ENCODE measurements around the gene GNAI3.
A peak's percentile ranks its signal among the peaks of the same experiment; 100 is the strongest.

GNAI3 gene

DNA sequence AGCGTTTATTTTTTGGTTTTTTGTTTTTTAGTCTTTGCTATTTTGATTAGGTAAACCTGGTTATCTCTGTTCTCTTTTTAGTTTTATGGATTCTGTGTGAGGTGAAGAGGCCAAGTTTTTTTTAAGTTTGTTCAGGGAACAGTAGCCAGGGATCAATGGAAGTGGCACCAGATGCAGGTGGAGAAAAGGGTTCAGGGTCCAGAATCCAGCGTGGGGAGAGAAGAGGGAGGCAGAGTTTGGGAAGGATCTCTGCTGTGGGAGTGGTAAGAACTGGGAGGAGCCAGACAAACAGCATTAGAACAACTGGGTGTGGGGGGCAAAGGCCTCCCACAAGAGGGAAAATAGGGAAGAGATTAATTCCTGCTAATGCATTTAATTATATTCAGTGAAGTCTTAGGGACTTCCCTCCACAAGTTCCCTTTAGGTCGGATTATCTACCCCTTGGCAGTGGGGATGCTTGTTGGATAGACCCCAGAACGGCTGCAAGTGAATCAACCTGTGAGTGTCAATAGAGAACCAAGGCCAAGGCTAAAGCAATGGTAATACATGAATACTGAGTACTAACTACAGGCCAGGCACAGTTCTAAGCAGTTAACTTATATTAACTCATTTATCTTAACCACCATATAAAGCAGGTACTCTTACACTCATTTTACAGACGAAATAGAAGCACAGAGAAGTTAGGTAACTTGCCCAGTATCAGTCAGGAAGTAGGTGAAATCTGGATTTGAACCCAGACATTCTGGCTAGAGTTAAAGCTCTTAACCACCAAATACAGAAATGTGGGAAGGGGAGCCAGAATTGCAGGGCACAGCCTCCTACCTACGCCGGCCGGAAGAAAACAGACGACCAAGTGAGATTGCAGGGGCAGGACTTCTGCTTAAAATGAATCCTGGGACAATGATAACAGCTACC is 70.5 kb downstream of the GNAI3 start:
- POLR2A ChIA-PET (ENCODE audit: low non-redundant PET): no interaction called here
- DNase-seq (ENCODE audit: low spot score): no peak
- TF ChIP-seq, protein P1, sequence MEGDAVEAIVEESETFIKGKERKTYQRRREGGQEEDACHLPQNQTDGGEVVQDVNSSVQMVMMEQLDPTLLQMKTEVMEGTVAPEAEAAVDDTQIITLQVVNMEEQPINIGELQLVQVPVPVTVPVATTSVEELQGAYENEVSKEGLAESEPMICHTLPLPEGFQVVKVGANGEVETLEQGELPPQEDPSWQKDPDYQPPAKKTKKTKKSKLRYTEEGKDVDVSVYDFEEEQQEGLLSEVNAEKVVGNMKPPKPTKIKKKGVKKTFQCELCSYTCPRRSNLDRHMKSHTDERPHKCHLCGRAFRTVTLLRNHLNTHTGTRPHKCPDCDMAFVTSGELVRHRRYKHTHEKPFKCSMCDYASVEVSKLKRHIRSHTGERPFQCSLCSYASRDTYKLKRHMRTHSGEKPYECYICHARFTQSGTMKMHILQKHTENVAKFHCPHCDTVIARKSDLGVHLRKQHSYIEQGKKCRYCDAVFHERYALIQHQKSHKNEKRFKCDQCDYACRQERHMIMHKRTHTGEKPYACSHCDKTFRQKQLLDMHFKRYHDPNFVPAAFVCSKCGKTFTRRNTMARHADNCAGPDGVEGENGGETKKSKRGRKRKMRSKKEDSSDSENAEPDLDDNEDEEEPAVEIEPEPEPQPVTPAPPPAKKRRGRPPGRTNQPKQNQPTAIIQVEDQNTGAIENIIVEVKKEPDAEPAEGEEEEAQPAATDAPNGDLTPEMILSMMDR (conservative IDR thresholded peaks at IDR 0.05; ENCODE audit: low read depth): no peak
- H3K27ac ChIP-seq: peak overlapping the region; percentile 88
- CTCF ChIA-PET: interaction anchor here (0.6 to 0.7 kb wide), 2 partner anchors 37 to 156 kb away, joined by 3 read pairs; partner anchors contain the start of gene GSTM4

DNA sequence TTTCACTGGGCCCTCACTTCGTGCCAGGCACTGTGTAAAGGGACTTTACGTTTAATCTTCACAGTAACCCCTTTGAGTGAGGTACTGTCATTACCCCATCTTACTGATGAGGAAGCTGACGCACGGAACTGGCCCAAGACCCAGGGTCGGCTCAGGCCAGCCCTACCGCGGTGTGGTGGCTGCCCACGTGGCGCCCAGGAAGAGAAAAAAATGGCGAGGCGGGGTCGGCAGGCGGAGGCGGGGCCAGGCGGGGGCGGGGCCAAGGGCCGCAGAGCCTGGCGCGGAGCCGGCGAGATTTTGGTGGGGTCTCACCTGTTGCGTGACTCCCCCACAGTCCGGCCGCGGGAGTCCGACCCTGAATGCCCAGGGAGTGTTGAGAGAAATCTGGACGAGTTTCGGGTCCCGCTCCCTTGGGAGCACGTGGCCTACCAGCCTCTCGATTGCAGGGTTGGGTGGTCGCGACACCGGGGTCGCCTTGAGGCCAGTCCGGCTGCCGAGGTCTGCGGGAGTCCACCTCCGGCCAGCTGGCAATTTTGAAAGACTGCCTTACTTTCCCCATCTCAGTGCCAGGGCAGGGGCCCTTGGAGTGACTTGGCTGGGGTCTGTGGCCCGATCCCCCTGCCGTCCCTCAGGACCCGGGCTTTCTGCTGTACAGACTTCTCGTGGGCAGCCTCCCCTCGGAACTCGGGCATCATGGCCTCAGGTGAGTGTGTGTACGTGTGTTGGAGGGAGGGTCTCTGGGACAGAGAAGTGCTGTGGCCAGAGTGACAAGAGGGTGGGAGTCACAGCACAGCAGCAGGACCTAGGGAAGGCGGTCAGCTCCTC is 71.4 kb downstream of the GNAI3 start, which contains the start of the genes AMPD2 and GNAT2:
Gene AMPD2 (plus strand): TSS at position 262 of the 825 bp plus-strand sequence. CDS start 1,339 bp downstream, outside the sequence.
Gene GNAT2 (minus strand): TSS at position 41 of the 825 bp plus-strand sequence. CDS start 6,746 bp downstream, outside the sequence.
- ChIA-PET CTCF (interaction anchor here (0.6 to 1.1 kb wide), 3 partner anchors 20 to 553 kb away, joined by 3 to 4 read pairs (median 3); no protein-coding TSS in a partner anchor), POLR2A (ENCODE audit: low non-redundant PET) (no interaction called here)
- DNase-seq (ENCODE audit: low spot score): peak; percentile 85
- peak within 1 kb of the TSS; percentile 88 for H3K27ac ChIP-seq
- TF ChIP-seq, protein P1 (conservative IDR thresholded peaks at IDR 0.05; ENCODE audit: low read depth): no peak

DNA sequence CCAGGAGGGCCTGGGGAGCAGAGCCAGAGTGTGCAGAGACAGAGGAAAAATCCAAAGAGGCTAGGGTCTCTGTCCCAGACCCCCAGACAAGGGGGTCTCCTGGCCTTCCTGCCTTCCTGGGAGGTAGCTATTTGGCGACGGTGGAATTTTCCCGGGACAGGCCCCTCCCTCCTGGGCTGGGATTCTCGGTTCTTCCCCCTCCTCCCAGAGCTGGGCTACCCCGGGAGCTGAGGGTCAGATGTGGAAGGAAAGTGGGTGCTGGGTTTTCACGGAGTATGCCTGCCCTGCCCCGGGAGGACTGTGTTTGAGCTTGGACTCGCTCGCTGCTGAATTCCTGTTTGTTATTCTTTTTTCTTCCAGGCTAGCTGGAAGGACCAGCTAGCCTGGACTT is 72.0 kb downstream of the GNAI3 start:
- CTCF ChIA-PET: interaction anchor here (0.6 to 1.1 kb wide), 3 partner anchors 19 to 554 kb away, joined by 3 to 4 read pairs (median 3); no protein-coding TSS in a partner anchor
- TF ChIP-seq, protein P1 (conservative IDR thresholded peaks at IDR 0.05; ENCODE audit: low read depth): no peak
- POLR2A ChIA-PET (ENCODE audit: low non-redundant PET): interaction anchor here (0.6 kb wide), 1 partner anchor 138 kb away, joined by 3 read pairs; no protein-coding TSS in a partner anchor
- peak overlapping the region; percentile 88 for H3K27ac ChIP-seq
- peak; percentile 81 for DNase-seq (ENCODE audit: low spot score)

DNA sequence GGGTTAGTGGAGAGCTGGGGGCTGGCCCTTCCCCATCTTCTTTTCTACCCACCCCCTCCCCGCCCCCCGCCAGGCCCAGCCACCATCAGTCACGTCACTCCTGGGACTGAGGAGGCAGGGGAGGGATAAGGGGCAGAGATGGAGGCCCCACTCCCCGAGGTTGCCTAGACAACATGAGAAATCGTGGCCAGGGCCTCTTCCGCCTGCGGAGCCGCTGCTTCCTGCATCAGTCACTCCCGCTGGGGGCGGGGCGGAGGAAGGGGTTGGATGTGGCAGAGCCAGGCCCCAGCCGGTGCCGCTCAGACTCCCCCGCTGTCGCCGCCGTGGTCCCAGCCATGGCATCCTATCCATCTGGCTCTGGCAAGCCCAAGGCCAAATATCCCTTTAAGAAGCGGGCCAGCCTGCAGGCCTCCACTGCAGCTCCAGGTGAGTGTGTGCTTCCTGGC is 72.4 kb downstream of the GNAI3 start:
- TF ChIP-seq, protein P1 (conservative IDR thresholded peaks at IDR 0.05; ENCODE audit: low read depth): no peak
- ChIA-PET POLR2A (ENCODE audit: low non-redundant PET) (interaction anchor here (0.6 kb wide), 1 partner anchor 137 kb away, joined by 3 read pairs; no protein-coding TSS in a partner anchor), CTCF (interaction anchor here (0.8 to 1.1 kb wide), 2 partner anchors 19 to 554 kb away, joined by 3 to 4 read pairs; no protein-coding TSS in a partner anchor)
- peak overlapping the region; percentile 88 for H3K27ac ChIP-seq
- DNase-seq (ENCODE audit: low spot score): peak; percentile 90

DNA sequence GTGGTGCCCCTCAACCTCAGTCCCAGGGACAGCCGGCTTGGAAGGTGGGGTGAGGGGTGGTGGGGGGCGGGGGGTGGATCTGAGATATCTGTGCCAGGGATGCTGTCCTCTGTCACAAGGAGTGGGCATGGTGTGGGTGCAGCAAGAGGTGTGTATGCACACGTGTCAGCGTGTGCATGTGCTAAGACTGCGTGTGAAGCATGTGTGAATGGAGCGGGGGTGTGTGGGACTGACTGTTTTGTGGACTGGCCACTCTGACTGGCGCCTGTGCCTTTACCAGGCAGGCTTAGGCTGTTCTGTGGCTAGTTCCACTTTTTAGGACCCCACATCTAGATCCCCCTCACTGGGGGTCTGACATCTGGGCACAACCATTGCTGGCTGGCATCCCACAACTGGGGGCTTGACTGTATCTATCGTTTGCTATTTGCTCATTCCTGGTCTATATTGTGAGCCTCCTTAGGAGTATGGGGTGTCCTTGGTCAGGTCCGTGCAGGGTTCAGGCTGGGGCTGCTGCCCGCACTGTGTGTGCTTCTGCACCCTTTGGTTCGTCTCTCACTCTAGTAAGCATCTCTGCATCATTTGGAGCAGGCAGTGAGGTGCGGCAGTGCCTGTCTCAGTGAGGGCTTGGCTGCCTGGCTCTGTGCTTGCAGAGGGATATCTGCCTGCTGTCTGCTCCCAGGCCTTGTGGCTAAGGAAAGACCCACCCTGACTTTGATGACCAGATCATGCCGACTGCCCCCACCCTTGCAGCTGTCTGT is 73.1 kb downstream of the GNAI3 start:
- H3K27ac ChIP-seq: peak overlapping the region; percentile 88
- TF ChIP-seq, protein P1 (conservative IDR thresholded peaks at IDR 0.05; ENCODE audit: low read depth): no peak
- ChIA-PET POLR2A (ENCODE audit: low non-redundant PET) (no interaction called here), CTCF (no interaction called here)
- DNase-seq (ENCODE audit: low spot score): no peak
